HepG2 (cell line): ENCODE results near the gene ZFAND2A. TPM values are rescaled to one million over a fixed set of nuclear protein-coding genes. Genes with fewer than 3 reads are reported as not detected.

ENCODE experiments used
- CENPX ChIP-seq: sonication (generic); formaldehyde crosslinking; IDR thresholded peaks from 2 replicates; pipeline ENCODE4 v1.9.0; 2021; ENCODE audit warnings: mild to moderate bottlenecking, missing genetic modification reagents, moderate library complexity
- HDAC2 ChIP-seq: sonication (generic); formaldehyde crosslinking; IDR thresholded peaks from 2 replicates; pipeline ENCODE4 v1.4.0; 2020; ENCODE audit warnings: missing genetic modification reagents
- KDM1A ChIP-seq: IDR thresholded peaks from 2 replicates; pipeline ENCODE4 v1.6.1; 2016; ENCODE audit warnings: missing compliant biosample characterization
- KDM3A ChIP-seq: IDR thresholded peaks from 2 replicates; pipeline ENCODE4 v1.6.1; 2018; ENCODE audit warnings: low read depth, missing compliant biosample characterization
- NR2F6 ChIP-seq, 2 experiments: IDR thresholded peaks; 2 replicates each; pipeline ENCODE4 v1.6.1; 2016; ENCODE audit warnings: antibody characterized with exemption in 1 of 2, mild to moderate bottlenecking in 1 of 2
- PBX2 ChIP-seq: IDR thresholded peaks from 2 replicates; pipeline ENCODE4 v1.6.1; 2016; ENCODE audit warnings: control low read depth
- POLR2A ChIP-seq, 2 experiments: IDR thresholded peaks; 2 replicates each; pipeline ENCODE4 v1.6.1; 2011; ENCODE audit warnings: low read depth in 2 of 2, low read length in 2 of 2, mild to moderate bottlenecking in 1 of 2, moderate library complexity in 1 of 2; ENCODE audit not compliant: insufficient read depth in 1 of 2
- RBAK ChIP-seq: sonication (generic); formaldehyde crosslinking; IDR thresholded peaks from 2 replicates; pipeline ENCODE4 v1.5.1; 2020; ENCODE audit warnings: mild to moderate bottlenecking, missing genetic modification reagents
- SCMH1 ChIP-seq: sonication (generic); formaldehyde crosslinking; IDR thresholded peaks from 2 replicates; pipeline ENCODE4 v1.9.0; 2021; ENCODE audit warnings: missing genetic modification reagents, mild to moderate bottlenecking, borderline replicate concordance
- TAF1 ChIP-seq: sonication (generic); formaldehyde crosslinking; IDR thresholded peaks from 2 replicates; pipeline ENCODE4 v1.4.0; 2020; ENCODE audit warnings: missing genetic modification reagents
- ZFP36L1 ChIP-seq: sonication (generic); formaldehyde crosslinking; IDR thresholded peaks from 2 replicates; pipeline ENCODE4 v1.8.0; 2022; ENCODE audit warnings: mild to moderate bottlenecking, missing genetic modification reagents, moderate library complexity
- ZNF260 ChIP-seq: sonication (generic); formaldehyde crosslinking; IDR thresholded peaks from 2 replicates; pipeline ENCODE4 v1.4.0; 2020; ENCODE audit warnings: missing genetic modification reagents, low read depth, mild to moderate bottlenecking, borderline replicate concordance
- ZNF33A ChIP-seq: sonication (generic); formaldehyde crosslinking; IDR thresholded peaks from 2 replicates; pipeline ENCODE4 v1.5.1; 2020; ENCODE audit warnings: missing genetic modification reagents, mild to moderate bottlenecking, moderate library complexity, borderline replicate concordance
- ZNF407 ChIP-seq: sonication (generic); formaldehyde crosslinking; IDR thresholded peaks from one replicate; pipeline ENCODE4 v1.5.1; 2020; ENCODE audit warnings: mild to moderate bottlenecking, missing genetic modification reagents; ENCODE audit errors: not compliant biosample characterization
- ZNF710 ChIP-seq: sonication (generic); formaldehyde crosslinking; IDR thresholded peaks from 2 replicates; pipeline ENCODE4 v1.5.0; 2020; ENCODE audit warnings: mild to moderate bottlenecking, missing genetic modification reagents, borderline replicate concordance
- ZNF761 ChIP-seq: sonication (generic); formaldehyde crosslinking; conservative IDR thresholded peaks from 2 replicates; pipeline ENCODE4 v1.4.0; 2020; ENCODE audit warnings: mild to moderate bottlenecking, missing genetic modification reagents
- ZNF766 ChIP-seq: sonication (generic); formaldehyde crosslinking; IDR thresholded peaks from 2 replicates; pipeline ENCODE4 v1.5.0; 2020; ENCODE audit warnings: missing genetic modification reagents, borderline replicate concordance
- polyA plus RNA-seq, 8 experiments: library from polyadenylated mRNA; depleted of rRNA in 3 of 8; stranded (reverse) in 7 of 8; unstranded in 1 of 8; fragments of >200 nt; fragmentation: Illumina TruSeq in 4 of 8; extraction: Trizol in 4 of 8; gene quantifications; 2 replicates each; pipeline versions ENCODE4 v1.2.1 to v1.2.3, GENCODE V29; 2011 to 2016; ENCODE audit warnings: low read depth in 4 of 8, missing spikeins in 1 of 8, mixed read lengths in 1 of 8; ENCODE audit not compliant: insufficient read depth in 1 of 8
- total RNA-seq, 5 experiments: library from RNA; depleted of rRNA; stranded (reverse); fragments of >200 nt; fragmentation: Illumina TruSeq; extraction: Trizol; gene quantifications; 2 replicates each; pipeline ENCODE4 v1.2.3, GENCODE V29; 2016; ENCODE audit warnings: low read depth in 1 of 5

The ZFAND2A gene
- total and polyA plus RNA-seq, 2 of the 13 experiments (the other 11 are each of a cell fraction or from before 2014, with no cell fraction given), result 140 to 153 TPM

GRCh38 chr7:1175967-1176851 lies 16.2 kb upstream of the ZFAND2A start (continued):
- peak; percentile 90; the same call in 1 of the 2 replicates for TF ChIP-seq ZNF766 (CRISPR knock-in tag)
- TF ChIP-seq ZNF33A (CRISPR knock-in tag), result no peak
- TF ChIP-seq TAF1 (CRISPR knock-in tag), result 0 out of 2 replicates have a peak, but pooled peaks have one; percentile 38
- no peak for TF ChIP-seq ZNF761
- TF ChIP-seq KDM3A (CRISPR knock-in tag), result peak; percentile 23; the same call in 1 of the 2 replicates
- no peak for TF ChIP-seq ZNF710 (CRISPR knock-in tag)
- no peak for TF ChIP-seq CENPX (CRISPR knock-in tag)
- TF ChIP-seq ZFP36L1 (CRISPR knock-in tag), result 0 out of 2 replicates have a peak, but pooled peaks have one; percentile 34
- TF ChIP-seq NR2F6 (IDR thresholded peaks at IDR 0.05), result peak; percentile 67; the same call in 1 of the 2 replicates
- peak; percentile 85; the same call in 1 of the 2 replicates for TF ChIP-seq NR2F6 (CRISPR knock-in tag; IDR thresholded peaks at IDR 0.05)
- peak in 1 of 2 experiments; percentile 53; a peak in 2 of 4 replicates for TF ChIP-seq POLR2A (IDR thresholded peaks at IDR 0.05; ENCODE audit: insufficient read depth in 1 of 2, low read depth in 2 of 2, low read length in 2 of 2)
- TF ChIP-seq ZNF407, result no peak
- no peak for TF ChIP-seq PBX2 (CRISPR knock-in tag)
- no peak for TF ChIP-seq KDM1A (CRISPR knock-in tag)
- no peak for TF ChIP-seq RBAK
- TF ChIP-seq SCMH1, result no peak
- TF ChIP-seq HDAC2, result peak; percentile 52; the same call in 1 of the 2 replicates
- no peak for TF ChIP-seq ZNF260 (CRISPR knock-in tag)
